Activated T-helper 1 cell treated with anti-CD3 and anti-CD28 coated beads, Interleukin-2, amount 50 U/mL, for 16 hours (primary cell): ENCODE results near the gene PSD4.
A peak's percentile ranks its signal among the peaks of the same experiment; 100 is the strongest.

ENCODE experiments used
- DNase-seq, 2 donors: peaks; one replicate each; pipeline ENCODE4 v3.0.0-alpha.2; 2020; ENCODE audit warnings: low read depth in 1 of 2, low spot score in 1 of 2

Gene PSD4

DNA sequence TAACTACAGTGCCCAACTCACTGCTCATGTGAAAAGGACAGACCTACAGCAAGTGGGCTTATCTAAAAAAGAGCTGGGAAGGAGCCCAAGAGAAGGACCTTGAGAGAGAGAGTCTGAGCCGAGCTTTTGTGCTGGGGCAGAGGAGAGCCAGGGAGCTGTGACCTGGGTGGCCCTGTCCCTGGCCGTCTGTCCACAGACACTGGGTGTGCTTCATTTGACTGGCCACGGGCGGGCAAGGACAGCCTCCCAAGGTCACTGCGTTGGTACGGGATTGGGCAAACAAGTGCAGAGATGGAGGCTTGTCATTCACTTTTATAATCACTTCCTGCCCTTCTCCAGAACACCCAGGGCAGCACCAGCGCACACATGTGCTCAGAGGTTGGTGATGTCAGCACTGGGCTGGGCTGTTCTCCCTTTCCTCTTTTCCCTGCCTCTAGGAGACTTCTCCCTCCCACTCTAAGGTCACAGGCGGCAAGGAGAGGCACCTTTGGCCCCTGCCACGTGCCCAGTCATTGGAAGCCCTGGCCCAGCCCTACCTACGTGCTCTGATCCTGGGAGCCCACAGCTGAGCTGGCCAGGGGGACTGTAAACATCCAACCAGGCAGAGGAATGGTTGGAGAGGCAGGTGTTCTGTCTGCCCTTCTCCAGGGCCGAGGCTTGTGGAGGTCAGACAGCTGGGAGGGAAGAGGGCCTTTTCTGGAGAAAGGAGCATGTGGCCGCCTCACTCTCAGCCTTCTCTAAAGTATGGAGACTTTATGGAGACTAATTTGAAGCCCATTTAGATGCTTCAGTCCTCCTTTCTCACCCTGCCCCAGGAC is 6.4 kb upstream of the PSD4 start:
- no peak for DNase-seq

GRCh38 chr2:113167962-113168340 is 5.8 kb upstream of the PSD4 start:
- no peak for DNase-seq

DNA sequence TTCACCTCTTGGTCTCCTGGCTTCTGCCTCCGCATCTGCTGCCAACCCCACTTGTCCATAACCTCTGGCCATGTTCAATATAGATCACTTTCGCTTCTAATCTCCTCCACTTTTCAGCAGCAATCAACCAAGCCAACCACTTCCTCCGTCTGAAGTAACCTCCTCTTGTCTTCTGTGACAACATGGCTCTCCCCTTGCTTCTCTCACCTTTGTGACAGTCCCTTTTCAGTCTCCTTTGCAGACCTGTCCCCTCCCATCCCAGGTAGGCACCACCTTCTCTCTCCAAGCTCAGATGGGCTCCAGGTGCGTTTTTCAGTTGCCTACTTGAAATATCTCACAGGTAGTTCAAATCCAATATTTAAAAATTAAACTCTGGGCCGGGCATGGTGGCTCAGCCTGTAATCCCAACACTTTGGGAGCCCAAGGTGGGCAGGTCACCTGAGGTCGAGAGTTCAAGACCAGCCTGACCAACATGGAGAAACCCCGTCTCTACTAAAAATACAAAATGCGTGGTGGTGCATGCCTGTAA is 4.7 kb upstream of the PSD4 start:
- no peak for DNase-seq

DNA sequence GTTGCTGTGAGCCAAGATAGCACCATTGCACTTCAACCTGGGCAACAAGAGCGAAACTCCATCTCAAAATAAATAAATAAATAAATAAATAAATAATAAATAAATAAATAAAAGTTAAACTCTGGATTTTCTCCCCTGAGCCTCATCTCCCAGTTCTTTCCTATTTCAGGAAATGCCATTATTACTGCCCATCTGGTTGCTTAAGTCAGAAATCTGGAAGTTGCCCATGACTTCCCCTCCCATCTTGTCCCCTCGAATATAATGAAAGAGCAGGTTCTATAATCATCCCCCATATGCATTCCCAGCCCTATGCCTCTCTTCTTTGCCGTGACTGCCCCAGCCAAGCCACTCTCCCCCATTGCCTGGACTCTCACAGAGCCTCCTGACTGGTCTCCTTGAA is 4.2 kb upstream of the PSD4 start:
- DNase-seq = no peak

- DNase-seq = no peak
Measured at GRCh38 chr2:113171334-113172075, 2.3 kb upstream of the PSD4 start.

- DNase-seq = no peak
Measured at GRCh38 chr2:113172721-113173541, 840 bp upstream of the PSD4 start.

DNA sequence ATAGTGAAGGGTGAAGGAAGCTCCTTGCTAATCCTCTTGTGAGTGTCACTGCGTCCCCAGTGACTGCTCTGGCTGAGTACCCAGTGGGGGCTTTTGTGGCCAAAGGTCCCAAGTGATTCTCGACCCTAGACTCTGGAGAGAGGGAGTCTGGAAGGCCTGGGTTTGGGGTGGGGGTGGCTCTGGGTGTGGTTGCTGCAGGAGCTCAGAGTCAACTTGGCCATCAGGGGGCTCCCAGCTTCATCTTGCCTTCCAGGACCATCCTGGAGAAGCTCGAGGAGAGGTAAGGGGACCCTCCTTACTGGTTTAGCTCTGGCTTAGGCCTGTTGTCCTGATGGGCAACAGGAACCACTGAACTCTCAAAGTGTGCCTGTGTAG is 592 bp downstream of the PSD4 start:
- DNase-seq = no peak

DNA sequence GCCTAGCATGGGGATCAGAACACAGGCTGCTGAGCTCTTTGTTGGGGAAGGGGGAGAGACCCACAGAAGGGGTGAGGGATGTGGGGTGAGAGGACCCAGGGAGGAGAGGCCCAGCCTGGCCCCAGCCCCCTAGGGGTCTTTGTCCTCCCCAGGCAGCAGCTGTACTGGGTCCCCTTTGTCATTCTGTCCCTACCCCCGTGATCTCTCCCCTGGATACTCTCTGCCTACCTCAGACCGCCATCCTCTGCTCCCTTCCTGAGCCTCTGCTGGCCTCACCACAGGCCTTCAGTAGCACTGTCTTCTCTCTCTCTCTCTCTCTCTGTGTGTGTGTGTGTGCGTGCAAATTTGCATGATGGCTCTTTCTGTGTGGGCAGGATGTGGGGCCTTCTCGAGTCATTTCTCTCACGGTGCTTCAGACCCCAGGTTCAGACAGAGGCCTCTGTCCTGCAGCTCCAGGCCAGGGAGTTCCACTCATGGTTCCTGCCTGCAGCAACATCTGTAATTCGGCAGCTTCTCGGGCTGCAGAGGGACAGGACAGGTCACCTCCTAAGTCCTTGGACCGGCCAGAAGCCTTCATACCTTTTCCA is 1.4 kb downstream of the PSD4 start:
- DNase-seq = peak; percentile 37 to 38

DNA sequence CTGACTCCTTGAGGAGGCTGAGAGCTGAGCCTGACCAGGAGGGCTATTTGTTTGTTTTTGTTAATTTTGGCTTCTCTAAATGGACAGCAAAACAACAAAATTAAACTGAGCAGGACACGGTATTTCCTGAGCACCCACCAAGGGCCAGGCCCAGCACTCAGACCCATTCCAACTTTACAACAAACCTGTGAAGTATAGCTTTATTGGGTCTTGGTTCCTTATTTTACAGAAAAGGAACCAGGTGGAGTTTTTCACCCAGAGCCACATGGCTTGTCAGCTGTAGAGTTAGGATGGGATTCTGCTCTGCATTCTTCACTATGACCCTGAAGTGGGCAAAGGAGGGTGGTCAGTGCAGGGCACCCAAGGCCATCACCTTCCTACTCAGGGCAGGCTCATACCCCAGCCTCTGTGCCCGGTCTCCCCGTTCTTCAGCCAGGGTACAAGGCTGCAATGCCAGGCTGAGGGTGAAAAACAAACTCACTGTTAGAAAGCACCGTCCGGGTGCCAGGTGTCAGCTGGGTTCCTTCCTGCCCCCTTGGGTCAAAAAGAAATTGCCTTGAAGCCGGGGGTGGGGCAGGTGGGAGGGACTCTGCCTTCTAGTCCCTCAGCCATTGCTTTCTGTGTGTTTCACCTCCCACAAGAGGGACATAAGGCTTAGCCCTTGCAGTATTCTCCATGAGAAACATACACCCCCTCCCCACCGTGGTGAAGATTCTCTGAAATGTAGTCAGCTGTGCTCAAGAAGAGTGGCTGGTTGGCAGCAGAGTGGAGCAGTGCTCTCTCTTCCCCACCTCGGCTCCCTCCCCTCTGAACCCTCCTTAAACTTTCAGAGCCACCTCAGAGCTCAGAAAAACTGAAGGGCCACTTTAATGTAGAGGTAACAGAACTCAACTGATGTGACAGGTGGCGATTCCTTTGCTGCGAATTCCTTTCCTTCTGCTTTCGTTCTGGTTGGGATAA is 2.2 kb downstream of the PSD4 start:
- no peak for DNase-seq

DNA sequence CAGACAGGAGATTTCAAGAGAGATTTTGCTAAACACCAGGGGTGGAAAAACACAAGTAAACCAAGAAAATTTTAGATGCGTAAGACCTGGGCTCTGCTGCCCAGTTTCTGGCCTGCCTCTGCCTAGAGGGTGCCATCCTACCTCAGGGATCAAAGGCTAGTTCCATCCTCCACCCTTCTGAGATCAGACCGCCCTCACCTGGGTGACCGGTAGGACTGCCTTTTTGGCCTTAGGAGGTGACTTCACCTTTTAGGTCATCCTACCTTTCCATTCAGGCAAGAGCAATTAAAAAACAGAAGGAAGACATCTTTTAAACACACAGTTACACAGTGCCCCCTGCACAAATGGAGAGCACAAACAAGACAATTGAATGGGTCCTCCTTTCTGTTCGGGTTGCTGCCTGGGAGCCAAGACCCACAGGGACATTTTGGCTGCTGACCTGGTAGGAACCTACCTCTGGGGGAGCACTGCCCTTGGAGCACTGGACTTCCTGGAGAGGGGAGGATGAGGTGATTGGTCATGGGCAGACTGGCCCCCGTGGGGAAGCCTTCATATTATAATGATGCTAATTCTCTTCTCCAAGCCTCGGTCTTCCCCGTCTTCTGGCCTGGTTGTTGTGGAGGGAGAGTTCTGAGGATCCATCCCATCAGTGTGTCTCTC is 3.1 kb downstream of the PSD4 start:
- no peak for DNase-seq

DNA sequence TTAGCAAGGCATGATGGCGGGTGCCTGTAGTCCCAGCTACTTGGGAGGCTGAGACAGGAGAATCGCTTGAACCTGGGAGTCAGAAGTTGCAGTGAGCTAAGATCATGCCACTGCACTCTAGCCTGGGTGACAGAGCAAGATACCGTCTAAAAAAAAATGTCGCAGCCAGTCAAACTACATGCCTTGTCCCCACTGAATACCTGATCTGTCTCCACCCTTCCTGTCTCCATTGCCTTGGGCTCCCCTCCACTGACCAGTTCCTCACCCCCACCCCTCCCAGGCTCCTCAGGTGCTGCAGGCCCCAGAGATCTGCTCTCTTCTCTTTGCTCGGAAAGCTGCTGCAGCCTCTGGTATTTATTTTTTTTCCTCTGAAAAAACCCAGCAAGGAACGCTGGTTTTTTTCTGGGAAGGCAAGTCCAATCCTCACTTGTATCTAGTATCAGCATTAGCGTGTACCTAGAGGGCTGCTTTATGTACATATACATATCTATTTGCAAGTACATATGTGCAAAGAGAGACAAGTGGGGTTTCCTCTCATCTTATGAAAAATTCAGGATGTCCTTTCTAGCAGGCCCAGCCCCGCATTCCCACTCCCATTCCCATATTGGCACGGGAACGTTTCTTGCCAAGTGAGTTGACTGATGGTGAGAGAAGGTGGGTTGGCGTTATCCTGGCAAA is 4.4 kb downstream of the PSD4 start:
- no peak for DNase-seq

DNA sequence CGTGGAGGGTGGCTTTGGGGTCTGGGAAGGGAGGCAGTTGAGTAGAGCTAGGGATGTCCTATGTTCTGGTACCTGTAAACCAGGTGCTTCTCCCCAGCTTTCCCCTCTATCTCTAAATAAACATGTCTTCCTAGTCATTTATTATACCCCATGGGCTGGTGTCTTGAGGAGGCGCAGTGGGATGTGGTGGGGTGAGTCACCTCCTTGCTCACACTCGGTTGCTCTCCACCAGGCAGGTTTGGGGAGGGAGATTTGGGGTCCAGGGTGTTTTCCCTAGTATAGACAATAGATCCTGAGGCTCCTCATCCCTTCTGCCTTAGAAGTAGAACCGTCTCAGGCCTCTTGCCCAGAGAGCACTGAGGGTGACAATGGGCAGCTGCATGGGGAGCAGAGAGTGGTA is 5.1 kb downstream of the PSD4 start:
- no peak for DNase-seq

- DNase-seq = no peak
Measured at GRCh38 chr2:113179446-113180045, 5.8 kb downstream of the PSD4 start.

GRCh38 chr2:113180131-113180946 is 6.6 kb downstream of the PSD4 start:
- DNase-seq = no peak

DNA sequence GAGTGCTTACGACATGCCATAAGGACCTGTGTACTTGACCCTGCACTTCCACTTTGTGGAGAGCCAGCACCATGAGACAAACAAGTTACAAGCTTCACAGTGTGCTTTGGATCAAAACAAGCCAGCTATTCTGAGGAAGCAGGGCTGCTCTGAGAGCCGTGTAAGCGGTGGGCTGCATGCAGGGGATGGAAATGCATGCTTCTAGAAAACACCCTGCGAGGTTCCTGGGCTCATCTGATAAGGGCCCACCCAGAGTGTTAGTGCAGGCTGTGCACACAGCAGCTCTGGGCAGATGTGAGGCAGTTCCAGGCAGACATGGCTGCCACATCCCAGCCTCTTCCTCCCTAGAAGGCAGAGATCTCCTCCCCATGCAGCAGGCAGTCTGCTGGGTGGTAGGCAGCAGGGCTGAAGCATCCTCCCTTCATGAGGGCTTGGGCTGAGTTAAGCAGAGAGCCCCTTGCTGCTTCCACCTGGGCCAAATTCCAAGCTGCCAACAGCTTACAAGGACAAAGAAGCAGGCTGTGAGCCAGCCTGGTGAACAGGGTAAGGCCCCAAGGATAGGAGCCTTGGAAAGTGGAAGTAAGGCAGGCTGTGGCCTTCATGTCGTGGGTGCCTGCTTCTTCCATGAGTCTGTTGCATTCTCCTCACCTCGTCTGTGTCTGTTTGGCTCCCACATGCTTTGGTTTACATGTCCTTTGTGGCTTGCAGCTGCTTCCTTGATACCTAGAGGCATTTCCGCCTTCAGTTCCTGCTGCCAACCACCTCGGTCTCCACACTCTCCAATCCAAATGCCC is 7.7 kb downstream of the PSD4 start:
- DNase-seq = no peak

DNA sequence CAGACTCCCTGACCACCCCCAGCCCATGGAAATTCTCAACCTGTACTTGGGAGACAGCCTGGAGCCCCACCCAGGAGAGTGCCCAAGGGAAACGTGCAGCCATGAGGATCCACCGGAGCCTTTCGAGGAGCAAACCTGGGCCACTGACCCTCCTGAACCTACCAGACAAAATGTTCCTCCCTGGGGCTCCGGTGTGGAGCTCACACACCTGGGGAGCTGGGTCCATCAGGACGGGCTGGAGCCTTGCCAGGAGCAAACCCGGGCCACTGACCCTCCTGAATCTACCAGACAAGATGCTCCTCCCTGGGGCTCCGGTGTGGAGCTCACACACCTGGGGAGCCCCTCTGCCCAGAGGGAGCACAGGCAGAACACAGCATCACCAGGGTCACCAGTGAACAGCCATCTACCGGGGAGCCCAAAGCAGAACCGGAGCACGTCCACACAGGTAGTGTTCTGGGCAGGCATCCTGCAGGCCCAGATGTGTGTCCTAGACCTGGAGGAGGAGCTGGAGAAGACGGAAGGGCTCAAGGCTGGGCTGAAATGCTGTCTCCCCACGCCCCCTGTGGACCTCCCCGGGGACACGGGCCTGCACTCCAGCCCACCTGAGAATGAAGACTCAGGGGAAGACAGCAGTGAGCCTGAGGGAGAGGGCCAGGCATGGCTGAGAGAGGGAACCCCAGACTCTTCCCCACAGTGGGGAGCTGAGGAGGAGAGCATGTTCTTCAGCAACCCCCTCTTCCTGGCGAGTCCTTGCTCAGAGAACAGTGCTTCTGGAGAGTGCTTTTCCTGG is 8.9 kb downstream of the PSD4 start:
- DNase-seq = no peak
